IMR-90 (cell line): ENCODE results near the gene MAD2L2. TPM values are rescaled to one million over a fixed set of nuclear protein-coding genes. Genes with fewer than 3 reads are reported as not detected.

Experiments
- ATAC-seq: fragments of 200-7000 bp; cut with Tn5 transposase; 2 replicates; pipeline ENCODE4 v1.9.1; 2020; ENCODE audit warnings: low read depth, mild to moderate bottlenecking, moderate library complexity
- BruUV-seq: library from RNA; stranded (reverse); fragments of 400-500 nt; replicated peaks from 2 replicates; lab custom pipeline; 2021; lab: Mats Ljungman, UMichigan
- CTCF ChIA-PET: fragments of 300-600 bp; formaldehyde crosslinking; extraction: SDS; loops from one replicate; lab custom pipeline; 2021; ENCODE audit warnings: antibody characterized with exemption; lab: Yijun Ruan, JAX
- POLR2A ChIA-PET: fragments of 300-600 bp; sonication (Branson Sonifier 250); formaldehyde crosslinking; loops from one replicate; lab custom pipeline; 2022; ENCODE audit warnings: antibody characterized with exemption; ENCODE audit not compliant: unreplicated experiment; lab: Charles Lee
- DNase-seq: peaks from one replicate; pipeline ENCODE4 v3.0.0; 2013
- H2AFZ ChIP-seq: replicated peaks from 2 replicates; pipeline ENCODE3; 2013; ENCODE audit warnings: low read length, mild to moderate bottlenecking; ENCODE audit not compliant: poor library complexity
- H2AK5ac ChIP-seq: 2 replicates; pipeline ENCODE4 v1.6.1; 2013; ENCODE audit warnings: low read depth, low read length, inconsistent platforms
- H2AK9ac ChIP-seq: replicated peaks from 2 replicates; pipeline ENCODE3; 2013; ENCODE audit warnings: mild to moderate bottlenecking, low read depth, low read length, moderate library complexity; ENCODE audit not compliant: poor library complexity
- H2BK120ac ChIP-seq: 2 replicates; pipeline ENCODE4 v1.6.1; 2013; ENCODE audit warnings: low read depth, low read length, inconsistent platforms
- H2BK15ac ChIP-seq: 3 replicates; pipeline ENCODE4 v1.6.1; 2013; ENCODE audit warnings: low read depth, low read length, inconsistent platforms
- H2BK20ac ChIP-seq: 2 replicates; pipeline ENCODE4 v1.6.1; 2013; ENCODE audit warnings: low read depth, mild to moderate bottlenecking, inconsistent platforms, low read length, moderate library complexity
- H2BK5ac ChIP-seq: 2 replicates; pipeline ENCODE4 v1.6.1; 2013; ENCODE audit warnings: mild to moderate bottlenecking, low read depth, low read length, inconsistent platforms; ENCODE audit not compliant: poor library complexity, severe bottlenecking
- H3K14ac ChIP-seq: replicated peaks from 2 replicates; pipeline ENCODE4 v1.6.1; 2013; ENCODE audit warnings: low read depth, low read length, inconsistent platforms
- H3K18ac ChIP-seq: 2 replicates; pipeline ENCODE4 v1.6.1; 2013; ENCODE audit warnings: low read depth, low read length, control low read depth
- H3K23ac ChIP-seq: 2 replicates; pipeline ENCODE4 v1.6.1; 2013; ENCODE audit warnings: low read depth, low read length, inconsistent platforms
- H3K27ac ChIP-seq: 2 replicates; pipeline ENCODE4 v1.5.1; 2013; ENCODE audit warnings: mild to moderate bottlenecking, control low read depth, low read length; ENCODE audit not compliant: insufficient read depth
- H3K27me3 ChIP-seq: 2 replicates; pipeline ENCODE4 v1.6.1; 2013; ENCODE audit warnings: low read length; ENCODE audit not compliant: control insufficient read depth, insufficient read depth
- H3K36me3 ChIP-seq: 2 replicates; pipeline ENCODE4 v1.6.1; 2013; ENCODE audit warnings: low read length, mixed read lengths; ENCODE audit not compliant: control insufficient read depth, insufficient read depth
- H3K4ac ChIP-seq: 2 replicates; pipeline ENCODE4 v1.6.1; 2013; ENCODE audit warnings: low read depth, low read length, inconsistent platforms
- H3K4me1 ChIP-seq: 2 replicates; pipeline ENCODE4 v1.6.1; 2013; ENCODE audit warnings: low read length, mixed read lengths; ENCODE audit not compliant: control insufficient read depth, insufficient read depth
- H3K4me2 ChIP-seq: 2 replicates; pipeline ENCODE4 v1.6.1; 2013; ENCODE audit warnings: low read depth, mild to moderate bottlenecking, control low read depth, low read length, moderate library complexity
- H3K4me3 ChIP-seq: 2 replicates; pipeline ENCODE4 v1.5.1; 2013; ENCODE audit warnings: low read depth, mild to moderate bottlenecking, control low read depth, low read length, moderate library complexity; ENCODE audit not compliant: insufficient read depth
- H3K56ac ChIP-seq: 2 replicates; pipeline ENCODE4 v1.6.1; 2013; ENCODE audit warnings: low read length, inconsistent platforms; ENCODE audit not compliant: insufficient read depth; ENCODE audit errors: extremely low read depth
- H3K79me1 ChIP-seq, 2 experiments: 2 replicates each; pipeline ENCODE4 v1.6.1; 2013; ENCODE audit warnings: low read length in 2 of 2, inconsistent platforms in 1 of 2, low read depth in 1 of 2
- H3K9ac ChIP-seq: 2 replicates; pipeline ENCODE4 v1.6.1; 2013; ENCODE audit warnings: low read depth, low read length, control low read depth
- H3K9me1 ChIP-seq: 2 replicates; pipeline ENCODE4 v1.6.1; 2013; ENCODE audit warnings: low read length, inconsistent platforms; ENCODE audit not compliant: insufficient read depth
- H3K9me3 ChIP-seq: 2 replicates; pipeline ENCODE4 v1.6.1; 2013; ENCODE audit warnings: low read length; ENCODE audit not compliant: control insufficient read depth, insufficient read depth
- H4K20me1 ChIP-seq: 2 replicates; pipeline ENCODE4 v1.6.1; 2013; ENCODE audit warnings: low read length, inconsistent platforms; ENCODE audit not compliant: insufficient read depth
- H4K5ac ChIP-seq: 2 replicates; pipeline ENCODE4 v1.6.1; 2013; ENCODE audit warnings: mild to moderate bottlenecking, low read depth, low read length, control low read depth
- H4K8ac ChIP-seq, 2 experiments: 2 replicates each; pipeline ENCODE4 v1.6.1; 2013; ENCODE audit warnings: low read depth in 2 of 2, low read length in 2 of 2, control low read depth in 1 of 2, inconsistent platforms in 1 of 2
- H4K91ac ChIP-seq: 2 replicates; pipeline ENCODE4 v1.6.1; 2013; ENCODE audit warnings: low read depth, low read length, inconsistent platforms; ENCODE audit not compliant: insufficient read depth
- BHLHE40 ChIP-seq: fragments of 150-350 bp; IDR thresholded peaks from 2 replicates; pipeline ENCODE4 v1.6.1; 2016; ENCODE audit warnings: mild to moderate bottlenecking, low read depth, low read length
- CEBPB ChIP-seq: IDR thresholded peaks from 2 replicates; pipeline ENCODE4 v1.6.1; 2012; ENCODE audit warnings: low read depth, low read length, improper control_type of control experiment
- CHD1 ChIP-seq: IDR thresholded peaks from 2 replicates; pipeline ENCODE4 v1.6.1; 2012; ENCODE audit warnings: low read depth, low read length, improper control_type of control experiment
- CTCF ChIP-seq: conservative IDR thresholded peaks from 2 replicates; pipeline ENCODE4 v1.5.1; 2012; ENCODE audit warnings: mild to moderate bottlenecking, low read depth, low read length, improper control_type of control experiment
- ELK1 ChIP-seq: fragments of 150-350 bp; IDR thresholded peaks from 2 replicates; pipeline ENCODE4 v1.6.1; 2016; ENCODE audit warnings: low read depth, mild to moderate bottlenecking, low read length, moderate library complexity, borderline replicate concordance
- FOS ChIP-seq: fragments of 150-350 bp; IDR thresholded peaks from 2 replicates; pipeline ENCODE4 v1.6.1; 2016; ENCODE audit warnings: low read depth, low read length
- MAFK ChIP-seq: IDR thresholded peaks from 2 replicates; pipeline ENCODE4 v1.6.1; 2012; ENCODE audit warnings: low read depth, low read length, improper control_type of control experiment
- MAZ ChIP-seq: IDR thresholded peaks from 2 replicates; pipeline ENCODE4 v1.6.1; 2012; ENCODE audit warnings: low read depth, mild to moderate bottlenecking, low read length, improper control_type of control experiment, moderate library complexity, borderline replicate concordance
- MXI1 ChIP-seq: IDR thresholded peaks from 2 replicates; pipeline ENCODE4 v1.6.1; 2012; ENCODE audit warnings: low read depth, mild to moderate bottlenecking, low read length, moderate library complexity, borderline replicate concordance
- NFE2L2 ChIP-seq: fragments of 150-350 bp; IDR thresholded peaks from 2 replicates; pipeline ENCODE4 v1.6.1; 2016; ENCODE audit warnings: low read depth, mild to moderate bottlenecking, low read length
- POLR2A ChIP-seq: IDR thresholded peaks from 2 replicates; pipeline ENCODE4 v1.6.1; 2012; ENCODE audit warnings: mild to moderate bottlenecking, low read depth, low read length
- RAD21 ChIP-seq: IDR thresholded peaks from 2 replicates; pipeline ENCODE4 v1.6.1; 2012; ENCODE audit warnings: low read length, improper control_type of control experiment
- RCOR1 ChIP-seq: IDR thresholded peaks from 2 replicates; pipeline ENCODE4 v1.6.1; 2012; ENCODE audit warnings: mild to moderate bottlenecking, low read length, improper control_type of control experiment; ENCODE audit not compliant: insufficient replicate concordance
- RFX5 ChIP-seq: IDR thresholded peaks from 2 replicates; pipeline ENCODE4 v1.8.0; 2012; ENCODE audit warnings: low read depth, mild to moderate bottlenecking, low read length, moderate library complexity
- SMC3 ChIP-seq: fragments of 150-350 bp; IDR thresholded peaks from 2 replicates; pipeline ENCODE4 v1.6.1; 2016; ENCODE audit warnings: low read depth, mild to moderate bottlenecking, antibody characterized with exemption, low read length, moderate library complexity
- USF2 ChIP-seq: fragments of 150-350 bp; IDR thresholded peaks from 2 replicates; pipeline ENCODE4 v1.6.1; 2017; ENCODE audit warnings: mild to moderate bottlenecking, antibody characterized with exemption, low read length, low read depth
- WGBS, 2 experiments: methylation state at CpG; one replicate each; pipeline versions ENCODE4 v1.1.5 to v1.1.7; 2013; ENCODE audit warnings: missing lambda C conversion rate in 2 of 2; ENCODE audit not compliant: insufficient read length in 1 of 2; ENCODE audit errors: extremely low coverage in 2 of 2; 5-methylcytosine and 5-hydroxymethylcytosine counted together
- dilution Hi-C: fragments of 300-500 bp; cut with HindIII; formaldehyde crosslinking; loops from one replicate; pipeline ENCODE4 v1.14.3; 2018; ENCODE audit warnings: low sequenced_read_pairs; ENCODE audit not compliant: unreplicated experiment
- in situ Hi-C: fragments of 300-500 bp; cut with MboI; formaldehyde crosslinking; loops from 3 replicates; pipeline ENCODE4 v1.14.3; 2019; ENCODE audit warnings: low sequenced_read_pairs, inconsistent platforms, mixed read lengths
- intact Hi-C: fragments of 100-400 bp; cut with micrococcal nuclease; formaldehyde crosslinking; loops from 2 replicates; pipeline ENCODE4 v1.10.0; 2022
- polyA plus RNA-seq, 3 experiments: library from polyadenylated mRNA; depleted of rRNA; stranded (reverse); fragments of >200 nt; gene quantifications; 2 replicates each; pipeline ENCODE4 v1.2.3, GENCODE V29; 2012; ENCODE audit warnings: low replicate concordance in 1 of 3
- total RNA-seq: library from RNA; depleted of rRNA; stranded (reverse); fragments of >200 nt; gene quantifications from 2 replicates; pipeline ENCODE4 v1.2.3, GENCODE V29; 2012

Gene MAD2L2
- total and polyA plus RNA-seq, 2 of the 4 experiments (the other 2 are of a cell fraction): 44.6 to 70.9 TPM

- Histone ChIP-seq H2BK5ac (no peak overlapping the region), H3K4ac (no peak overlapping the region), H3K4me3 (no peak overlapping the region), H4K8ac (no peak overlapping the region), H3K27ac (no peak overlapping the region), H3K79me1 (peaks cover 4 to 17% of the 10 kb centered on the region in 2 experiments; a peak in 3 of 4 replicates), H3K56ac (no peak overlapping the region), H3K4me2 (no peak overlapping the region), H3K9me1 (0 out of 2 replicates have a peak, but pooled peaks cover 2% of the 10 kb centered on the region), H3K18ac (no peak overlapping the region), H3K23ac (no peak overlapping the region), H2AFZ (peak overlapping the region; percentile 19), H4K20me1 (no peaks in the 10 kb centered on the region), H2AK9ac (no peak overlapping the region), H3K4me1 (peaks cover 3% of the 10 kb centered on the region), H4K91ac (no peak overlapping the region), H2BK120ac (no peak overlapping the region), H3K36me3 (no peaks in the 10 kb centered on the region; the same call in 1 of the 2 replicates), H2BK20ac (no peak overlapping the region), H3K27me3 (peaks cover 6% of the 10 kb centered on the region), H4K5ac (no peak overlapping the region), H2BK15ac (no peak overlapping the region), H3K14ac (no peak overlapping the region), H3K9ac (no peak overlapping the region), H3K9me3 (no peaks in the 10 kb centered on the region), H2AK5ac (no peak overlapping the region)
- no peak for ATAC-seq
- CTCF ChIA-PET: no interaction called here
- no CpG with 5 or more reads among the region's 1 CpG for WGBS, 2 experiments
- in situ Hi-C loops (no loop called here), dilution Hi-C loops (no loop called here), intact Hi-C loops (loop anchor here (5.0 kb wide), 1 partner anchor 120 kb away; no protein-coding TSS in a partner anchor)
- TF ChIP-seq BHLHE40 (no peak), SMC3 (no peak), USF2 (no peak), CTCF (no peak), MAZ (no peak), CHD1 (no peak), POLR2A (no peak), RFX5 (no peak), CEBPB (no peak), FOS (no peak), RCOR1 (no peak), RAD21 (no peak), MAFK (no peak), ELK1 (no peak), NFE2L2 (no peak), MXI1 (no peak)
- BruUV-seq: no TSS peak
- POLR2A ChIA-PET: no interaction called here
- peak; percentile 7 for DNase-seq
Measured at GRCh38 chr1:11682799-11683198, 1.9 kb upstream of the MAD2L2 start.
